ENCODE results near the gene CALML6. TPM values are rescaled to one million over a fixed set of nuclear protein-coding genes. Genes with fewer than 3 reads are reported as not detected.

Gene CALML6
- total and polyA plus RNA-seq, 2 of the 4 experiments (the other 2 are of a cell fraction), result 0.91 TPM; not detected in 1

DNA sequence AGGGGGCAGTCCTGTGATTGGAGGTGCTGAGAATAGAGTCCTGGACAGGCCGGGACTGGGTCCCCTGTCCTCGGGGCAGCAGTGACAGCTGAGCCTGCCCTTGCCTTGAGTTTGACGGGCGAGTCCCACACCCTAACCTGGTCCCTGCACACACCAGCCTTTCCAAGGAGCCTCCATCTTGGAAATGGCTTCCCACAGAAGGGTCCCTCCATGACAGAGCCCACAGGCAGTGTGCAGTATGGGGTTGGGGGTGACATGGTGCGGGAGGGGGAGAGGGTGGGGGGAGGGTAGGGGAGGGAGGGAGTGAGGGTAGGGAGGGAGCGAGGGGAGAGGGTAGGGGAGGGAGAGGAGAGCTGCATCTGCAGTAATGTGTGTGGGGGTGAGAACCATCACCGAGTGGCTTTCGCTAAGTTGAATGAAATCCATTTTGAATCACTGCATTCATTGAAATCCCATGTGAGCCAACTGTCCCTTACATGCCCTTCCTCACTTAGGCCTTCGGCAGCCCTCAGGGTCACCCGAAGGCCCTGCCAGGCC is 14.1 kb downstream of the CALML6 start:
- in situ Hi-C loops (cut with MboI; ENCODE audit: low sequenced_read_pairs), result no loop called here

More for the DNA sequence above, 14.1 kb downstream of the CALML6 start:
- Histone ChIP-seq H4K20me1 (ENCODE audit: insufficient read depth, low read length) (no peaks in the 10 kb centered on the region), H3K9me3 (ENCODE audit: control insufficient read depth, insufficient read depth, low read length) (no peaks in the 10 kb centered on the region), H3K4me2 (ENCODE audit: low read depth, low read length) (no peak overlapping the region), H2BK5ac (ENCODE audit: low read depth, low read length, poor library complexity, severe bottlenecking) (no peak overlapping the region), H3K36me3 (ENCODE audit: control insufficient read depth, insufficient read depth, low read length) (no peaks in the 10 kb centered on the region), H4K8ac (ENCODE audit: low read depth in 2 of 2, low read length in 2 of 2) (no peak overlapping the region), H2BK15ac (ENCODE audit: low read depth, low read length) (no peak overlapping the region), H2AFZ (replicated peaks; ENCODE audit: low read length, poor library complexity) (no peak overlapping the region), H3K4me1 (ENCODE audit: control insufficient read depth, insufficient read depth, low read length) (no peaks in the 10 kb centered on the region), H3K14ac (replicated peaks; ENCODE audit: low read depth, low read length) (no peak overlapping the region), H3K56ac (ENCODE audit: extremely low read depth, insufficient read depth, low read length) (no peak overlapping the region), H3K4ac (ENCODE audit: low read depth, low read length) (no peak overlapping the region), H3K9me1 (ENCODE audit: insufficient read depth, low read length) (no peaks in the 10 kb centered on the region), H2BK20ac (ENCODE audit: low read depth, low read length) (no peak overlapping the region), H2BK120ac (ENCODE audit: low read depth, low read length) (no peak overlapping the region), H3K4me3 (ENCODE audit: insufficient read depth, low read depth, low read length) (no peak overlapping the region), H3K79me1 (ENCODE audit: low read depth in 1 of 2, low read length in 2 of 2) (no peaks in the 10 kb centered on the region), H4K91ac (ENCODE audit: insufficient read depth, low read depth, low read length) (no peak overlapping the region), H2AK9ac (replicated peaks; ENCODE audit: low read depth, low read length, poor library complexity) (no peak overlapping the region), H3K9ac (ENCODE audit: low read depth, low read length) (no peak overlapping the region), H3K18ac (ENCODE audit: low read depth, low read length) (no peak overlapping the region), H4K5ac (ENCODE audit: low read depth, low read length) (no peak overlapping the region), H2AK5ac (ENCODE audit: low read depth, low read length) (no peak overlapping the region), H3K23ac (ENCODE audit: low read depth, low read length) (no peak overlapping the region), H3K27ac (ENCODE audit: insufficient read depth, low read length) (no peak overlapping the region), H3K27me3 (ENCODE audit: control insufficient read depth, insufficient read depth, low read length) (peaks cover 5% of the 10 kb centered on the region; the same call in 1 of the 2 replicates)
- DNase-seq (no peak), ATAC-seq (ENCODE audit: low read depth) (no peak)
- intact Hi-C loops (cut with micrococcal nuclease), result no loop called here
- ChIA-PET CTCF (no interaction called here), POLR2A (ENCODE audit: unreplicated experiment) (no interaction called here)
- TF ChIP-seq MAZ (IDR thresholded peaks at IDR 0.05; ENCODE audit: borderline replicate concordance, low read depth, low read length), result no peak
- no peak for TF ChIP-seq SMC3 (IDR thresholded peaks at IDR 0.05; ENCODE audit: low read depth, low read length)
- no peak for TF ChIP-seq BHLHE40 (IDR thresholded peaks at IDR 0.05; ENCODE audit: low read depth, low read length)
- TF ChIP-seq RCOR1 (IDR thresholded peaks at IDR 0.05; ENCODE audit: insufficient replicate concordance, low read length), result no peak
- TF ChIP-seq NFE2L2 (IDR thresholded peaks at IDR 0.05; ENCODE audit: low read depth, low read length), result no peak
- TF ChIP-seq, protein P1, sequence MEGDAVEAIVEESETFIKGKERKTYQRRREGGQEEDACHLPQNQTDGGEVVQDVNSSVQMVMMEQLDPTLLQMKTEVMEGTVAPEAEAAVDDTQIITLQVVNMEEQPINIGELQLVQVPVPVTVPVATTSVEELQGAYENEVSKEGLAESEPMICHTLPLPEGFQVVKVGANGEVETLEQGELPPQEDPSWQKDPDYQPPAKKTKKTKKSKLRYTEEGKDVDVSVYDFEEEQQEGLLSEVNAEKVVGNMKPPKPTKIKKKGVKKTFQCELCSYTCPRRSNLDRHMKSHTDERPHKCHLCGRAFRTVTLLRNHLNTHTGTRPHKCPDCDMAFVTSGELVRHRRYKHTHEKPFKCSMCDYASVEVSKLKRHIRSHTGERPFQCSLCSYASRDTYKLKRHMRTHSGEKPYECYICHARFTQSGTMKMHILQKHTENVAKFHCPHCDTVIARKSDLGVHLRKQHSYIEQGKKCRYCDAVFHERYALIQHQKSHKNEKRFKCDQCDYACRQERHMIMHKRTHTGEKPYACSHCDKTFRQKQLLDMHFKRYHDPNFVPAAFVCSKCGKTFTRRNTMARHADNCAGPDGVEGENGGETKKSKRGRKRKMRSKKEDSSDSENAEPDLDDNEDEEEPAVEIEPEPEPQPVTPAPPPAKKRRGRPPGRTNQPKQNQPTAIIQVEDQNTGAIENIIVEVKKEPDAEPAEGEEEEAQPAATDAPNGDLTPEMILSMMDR (conservative IDR thresholded peaks at IDR 0.05; ENCODE audit: low read depth, low read length), result no peak
- no peak for TF ChIP-seq MAFK (IDR thresholded peaks at IDR 0.05; ENCODE audit: low read depth, low read length)
- no peak for TF ChIP-seq POLR2A (IDR thresholded peaks at IDR 0.05; ENCODE audit: low read depth, low read length)
- TF ChIP-seq, protein P2, sequence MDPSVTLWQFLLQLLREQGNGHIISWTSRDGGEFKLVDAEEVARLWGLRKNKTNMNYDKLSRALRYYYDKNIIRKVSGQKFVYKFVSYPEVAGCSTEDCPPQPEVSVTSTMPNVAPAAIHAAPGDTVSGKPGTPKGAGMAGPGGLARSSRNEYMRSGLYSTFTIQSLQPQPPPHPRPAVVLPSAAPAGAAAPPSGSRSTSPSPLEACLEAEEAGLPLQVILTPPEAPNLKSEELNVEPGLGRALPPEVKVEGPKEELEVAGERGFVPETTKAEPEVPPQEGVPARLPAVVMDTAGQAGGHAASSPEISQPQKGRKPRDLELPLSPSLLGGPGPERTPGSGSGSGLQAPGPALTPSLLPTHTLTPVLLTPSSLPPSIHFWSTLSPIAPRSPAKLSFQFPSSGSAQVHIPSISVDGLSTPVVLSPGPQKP (IDR thresholded peaks at IDR 0.05; ENCODE audit: borderline replicate concordance, low read depth, low read length), result no peak
- TF ChIP-seq RAD21 (IDR thresholded peaks at IDR 0.05; ENCODE audit: low read length), result no peak
- no peak for TF ChIP-seq MXI1 (IDR thresholded peaks at IDR 0.05; ENCODE audit: borderline replicate concordance, low read depth, low read length)
- no peak for TF ChIP-seq CHD1 (IDR thresholded peaks at IDR 0.05; ENCODE audit: low read depth, low read length)
- no TSS peak for BruUV-seq (replicated peaks)
- dilution Hi-C loops (cut with HindIII; ENCODE audit: low sequenced_read_pairs, unreplicated experiment), result no loop called here
- WGBS, 2 experiments (ENCODE audit: extremely low coverage in 2 of 2, insufficient read length in 1 of 2), result no CpG with 5 or more reads among the region's 10 CpGs

Measured in IMR-90 (cell line).